Omental fat pad (tissue), 4 donors: Measurements from ENCODE around the gene CACNA2D3. TPM values are rescaled to one million over a fixed set of nuclear protein-coding genes. Genes with fewer than 3 reads are reported as not detected.

ENCODE experiments used
- ATAC-seq: fragments of 150-250 bp; one replicate; pipeline ENCODE4 v1.9.1; 2016; ENCODE audit warnings: mild to moderate bottlenecking, moderate library complexity; ENCODE audit not compliant: low FRiP score
- DNase-seq: peaks from one replicate; pipeline ENCODE4 v3.0.0-alpha.2; 2019; ENCODE audit warnings: low spot score
- total RNA-seq, 4 donors: library from RNA; depleted of rRNA; stranded (reverse); fragments of >200 nt; gene quantifications; one replicate each; pipeline ENCODE4 v1.1.0, GENCODE V29; 2016
- TF ChIP-seq, protein P1 (sequence below), 3 donors: fragments of 450-650 bp; IDR thresholded peaks; one replicate each; pipeline ENCODE4 v1.5.1; 2016 to 2017; ENCODE audit warnings: antibody characterized with exemption in 3 of 3, mild to moderate bottlenecking in 3 of 3, moderate library complexity in 2 of 3

Gene CACNA2D3
- 1 to 10 TPM; 2.6 to 6.1 (median 4.5) TPM for total RNA-seq

DNA sequence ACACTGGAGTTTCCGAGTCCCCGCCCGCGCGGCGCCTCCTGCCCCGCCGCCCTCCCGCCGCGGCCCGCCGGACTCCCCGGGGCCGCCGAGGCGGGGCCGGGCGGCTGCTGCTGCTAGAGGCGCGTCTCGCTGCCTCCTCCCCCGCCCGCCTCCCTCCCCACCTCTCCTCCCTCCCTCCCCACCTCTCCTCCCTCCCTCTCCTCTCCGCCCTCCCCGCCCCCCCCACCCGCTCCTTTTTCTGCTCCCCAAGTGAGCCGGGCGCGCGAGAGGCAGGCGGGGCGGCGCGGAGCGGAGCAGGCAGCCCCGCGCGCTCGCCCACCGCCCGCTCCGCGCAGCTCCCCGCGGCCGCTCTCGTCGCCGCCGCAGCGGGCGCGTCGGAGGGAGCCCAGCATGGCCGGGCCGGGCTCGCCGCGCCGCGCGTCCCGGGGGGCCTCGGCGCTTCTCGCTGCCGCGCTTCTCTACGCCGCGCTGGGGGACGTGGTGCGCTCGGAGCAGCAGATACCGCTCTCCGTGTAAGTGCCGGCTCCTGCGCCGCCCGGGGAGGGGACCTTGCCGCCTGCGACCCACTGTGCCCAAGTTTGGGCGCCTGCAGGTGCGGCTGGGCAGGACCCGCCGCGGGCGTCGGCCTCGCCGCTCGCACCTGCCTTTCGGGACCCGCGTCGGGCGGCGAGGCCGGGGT is at the start of gene CACNA2D3:
CACNA2D3 (plus strand) TSS at position 229 of the 679 bp plus-strand sequence.
- ATAC-seq (peak; percentile 56), DNase-seq (no peak)
- TF ChIP-seq, protein P1, sequence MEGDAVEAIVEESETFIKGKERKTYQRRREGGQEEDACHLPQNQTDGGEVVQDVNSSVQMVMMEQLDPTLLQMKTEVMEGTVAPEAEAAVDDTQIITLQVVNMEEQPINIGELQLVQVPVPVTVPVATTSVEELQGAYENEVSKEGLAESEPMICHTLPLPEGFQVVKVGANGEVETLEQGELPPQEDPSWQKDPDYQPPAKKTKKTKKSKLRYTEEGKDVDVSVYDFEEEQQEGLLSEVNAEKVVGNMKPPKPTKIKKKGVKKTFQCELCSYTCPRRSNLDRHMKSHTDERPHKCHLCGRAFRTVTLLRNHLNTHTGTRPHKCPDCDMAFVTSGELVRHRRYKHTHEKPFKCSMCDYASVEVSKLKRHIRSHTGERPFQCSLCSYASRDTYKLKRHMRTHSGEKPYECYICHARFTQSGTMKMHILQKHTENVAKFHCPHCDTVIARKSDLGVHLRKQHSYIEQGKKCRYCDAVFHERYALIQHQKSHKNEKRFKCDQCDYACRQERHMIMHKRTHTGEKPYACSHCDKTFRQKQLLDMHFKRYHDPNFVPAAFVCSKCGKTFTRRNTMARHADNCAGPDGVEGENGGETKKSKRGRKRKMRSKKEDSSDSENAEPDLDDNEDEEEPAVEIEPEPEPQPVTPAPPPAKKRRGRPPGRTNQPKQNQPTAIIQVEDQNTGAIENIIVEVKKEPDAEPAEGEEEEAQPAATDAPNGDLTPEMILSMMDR (IDR thresholded peaks at IDR 0.05): no peak

DNA sequence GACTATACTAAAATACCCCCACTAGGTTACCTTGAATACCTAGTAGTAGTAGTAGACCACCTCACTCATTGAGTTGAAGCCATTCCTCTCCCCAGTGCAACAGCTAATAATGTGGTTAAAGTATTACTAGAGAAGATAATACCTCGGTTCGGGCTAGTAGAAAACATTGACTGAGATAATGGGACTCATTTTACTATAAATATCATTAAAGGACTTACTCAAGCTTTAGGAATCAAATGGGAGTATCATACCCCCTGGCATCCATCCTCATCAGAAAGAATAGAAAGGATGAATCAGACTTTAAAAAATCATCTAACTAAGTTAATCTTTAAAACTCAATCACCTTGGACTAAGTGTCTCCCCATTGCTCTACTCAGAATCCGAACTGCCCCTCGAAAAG is 49.0 kb upstream of the CACNA2D3 start:
- TF ChIP-seq, protein P1 (IDR thresholded peaks at IDR 0.05): no peak
- DNase-seq (no peak), ATAC-seq (no peak)

DNA sequence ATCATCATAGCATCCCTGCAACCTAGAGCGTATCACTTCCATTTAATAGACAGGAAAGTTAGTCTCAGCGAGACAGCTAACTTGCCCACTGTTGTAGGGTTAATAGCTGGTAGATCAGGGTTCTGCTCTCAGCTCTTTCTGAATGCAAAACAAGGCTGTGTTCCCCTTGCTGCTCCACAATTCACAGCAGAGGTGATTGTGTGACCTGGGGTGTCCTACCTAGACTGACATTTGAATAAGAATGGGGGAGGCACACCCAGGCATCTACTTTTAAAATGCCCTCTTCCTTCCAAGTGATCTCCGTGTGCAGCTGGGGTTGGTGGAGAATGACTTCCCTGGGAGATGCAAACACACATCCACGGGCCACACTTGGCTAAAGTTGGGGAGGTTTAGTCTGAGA is 43.0 kb upstream of the CACNA2D3 start:
- ATAC-seq (no peak), DNase-seq (no peak)
- TF ChIP-seq, protein P1 (IDR thresholded peaks at IDR 0.05): no peak

DNA sequence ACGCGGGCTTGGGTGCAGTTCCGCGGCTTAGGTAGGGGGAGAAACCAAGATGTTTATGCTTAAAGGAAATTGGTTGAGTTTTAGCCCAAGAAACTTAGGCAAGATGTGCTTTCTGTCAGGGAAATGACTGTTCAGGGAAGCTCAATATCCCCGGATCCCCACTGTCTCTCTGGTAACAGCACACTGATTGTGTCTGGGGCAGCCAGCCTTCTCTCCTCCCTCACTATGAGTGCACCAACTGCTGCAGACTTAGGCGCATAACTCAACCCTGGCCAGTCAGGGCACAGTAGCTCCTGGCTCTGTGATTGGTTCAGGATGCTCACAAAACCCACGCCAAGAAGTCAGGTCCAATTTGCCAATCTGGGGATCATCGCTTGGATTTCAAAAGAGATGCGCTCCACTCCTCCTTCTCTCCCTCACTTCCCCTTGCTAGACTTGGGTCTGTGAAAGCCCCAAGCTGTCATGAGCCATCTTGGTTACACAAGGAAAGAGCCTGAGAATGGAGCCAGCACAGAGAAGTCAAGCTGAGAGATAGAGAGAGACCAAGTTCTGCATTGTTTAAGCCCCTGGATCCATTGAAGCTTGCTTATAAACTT is 42.5 kb upstream of the CACNA2D3 start:
- DNase-seq: no peak
- TF ChIP-seq, protein P1 (IDR thresholded peaks at IDR 0.05): no peak
- ATAC-seq: no peak

DNA sequence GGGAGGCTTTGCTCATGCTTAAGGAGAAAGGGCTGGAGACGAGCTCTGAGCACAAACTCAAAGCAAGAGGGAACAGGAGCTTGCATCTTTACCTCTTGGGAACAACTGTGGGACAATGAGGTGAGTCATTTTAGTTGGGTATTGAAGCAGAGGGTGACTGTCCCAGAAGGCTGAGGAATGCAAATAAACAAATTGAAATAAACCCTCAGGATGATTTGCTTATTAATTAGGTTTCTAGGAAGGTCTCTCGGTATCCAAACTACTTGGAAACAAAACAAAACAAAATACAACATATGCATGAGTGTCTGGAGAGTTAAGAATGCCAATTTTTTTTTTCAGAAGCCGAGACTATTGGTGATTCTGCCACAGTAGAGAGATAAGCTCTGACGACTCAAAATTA is 38.4 kb upstream of the CACNA2D3 start:
- TF ChIP-seq, protein P1 (IDR thresholded peaks at IDR 0.05): no peak
- DNase-seq: no peak
- ATAC-seq: no peak

DNA sequence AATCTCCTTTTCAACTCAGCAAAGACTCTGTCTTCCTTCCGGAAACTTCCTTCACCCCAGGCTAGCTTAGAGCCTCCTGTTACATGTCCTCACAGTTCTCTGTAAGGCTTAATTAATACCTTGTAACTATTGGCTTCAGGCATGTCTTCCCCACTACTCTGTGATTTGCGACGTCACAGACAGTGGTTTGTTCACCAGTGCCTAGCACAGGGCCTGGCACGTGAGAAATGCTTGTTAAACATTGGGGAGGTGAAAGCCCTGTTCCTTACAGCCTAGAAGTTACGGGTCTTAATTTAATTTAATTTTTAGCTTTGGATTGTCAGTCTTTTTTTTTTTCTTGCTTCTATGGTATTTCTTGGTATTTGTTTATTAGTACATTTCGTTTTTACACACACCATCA is 36.4 kb upstream of the CACNA2D3 start:
- no peak for DNase-seq
- TF ChIP-seq, protein P1 (IDR thresholded peaks at IDR 0.05): no peak
- ATAC-seq: no peak
